DMS79 (cell line): Measurements from ENCODE around the gene PSMD4.

Experiments
- DNase-seq: peaks from one replicate; lab custom pipeline; 2025; lab: John Stamatoyannopoulos, UW

The PSMD4 gene

GRCh38 chr1:151309811-151310323 is 55.3 kb downstream of the PSMD4 start:
- DNase-seq, result no peak

- no peak for DNase-seq
Observed at GRCh38 chr1:151311011-151311410, 56.5 kb downstream of the PSMD4 start.

- no peak for DNase-seq
Observed at GRCh38 chr1:151311589-151312331, 57.2 kb downstream of the PSMD4 start.

GRCh38 chr1:151312411-151312810 is 57.9 kb downstream of the PSMD4 start:
- no peak for DNase-seq

DNA sequence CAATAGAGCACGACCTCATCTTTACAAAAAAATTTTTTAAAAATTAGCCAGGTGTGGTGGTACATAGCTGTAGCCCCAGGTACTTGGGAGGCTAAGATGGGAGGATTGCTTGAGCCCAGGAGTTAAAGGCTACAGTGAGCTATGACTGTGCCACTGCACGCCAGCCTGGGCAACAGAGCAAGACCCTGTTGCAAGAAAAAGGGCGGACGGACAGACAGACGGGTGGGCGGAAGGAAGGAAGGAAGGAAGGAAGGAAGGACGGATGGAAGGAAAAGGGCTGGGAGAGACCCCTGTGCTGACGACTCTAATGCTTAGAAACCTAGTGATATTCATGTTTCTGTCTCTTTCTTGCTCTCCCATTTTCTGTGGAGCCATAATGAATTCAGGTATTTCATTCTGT is 58.3 kb downstream of the PSMD4 start:
- no peak for DNase-seq

DNA sequence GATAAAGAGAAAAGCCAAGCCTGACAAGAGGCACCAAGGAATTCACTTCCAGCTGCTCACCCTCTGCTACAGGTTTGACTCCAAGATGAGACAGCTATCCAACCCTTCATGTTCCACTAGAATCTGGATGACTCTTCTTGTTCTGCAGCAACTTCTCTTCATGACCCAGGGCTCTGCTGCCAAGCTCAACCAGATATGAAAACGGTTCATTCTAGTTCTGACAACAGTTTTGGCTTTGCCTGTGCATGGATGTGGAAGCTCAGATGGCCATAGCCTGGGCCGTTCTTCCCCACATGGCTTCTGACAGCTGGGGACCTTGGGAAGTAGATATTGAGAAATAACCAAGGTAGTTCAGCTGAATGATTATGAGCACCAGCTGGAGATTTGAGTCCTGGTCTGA is 59.0 kb downstream of the PSMD4 start:
- no peak for DNase-seq

DNA sequence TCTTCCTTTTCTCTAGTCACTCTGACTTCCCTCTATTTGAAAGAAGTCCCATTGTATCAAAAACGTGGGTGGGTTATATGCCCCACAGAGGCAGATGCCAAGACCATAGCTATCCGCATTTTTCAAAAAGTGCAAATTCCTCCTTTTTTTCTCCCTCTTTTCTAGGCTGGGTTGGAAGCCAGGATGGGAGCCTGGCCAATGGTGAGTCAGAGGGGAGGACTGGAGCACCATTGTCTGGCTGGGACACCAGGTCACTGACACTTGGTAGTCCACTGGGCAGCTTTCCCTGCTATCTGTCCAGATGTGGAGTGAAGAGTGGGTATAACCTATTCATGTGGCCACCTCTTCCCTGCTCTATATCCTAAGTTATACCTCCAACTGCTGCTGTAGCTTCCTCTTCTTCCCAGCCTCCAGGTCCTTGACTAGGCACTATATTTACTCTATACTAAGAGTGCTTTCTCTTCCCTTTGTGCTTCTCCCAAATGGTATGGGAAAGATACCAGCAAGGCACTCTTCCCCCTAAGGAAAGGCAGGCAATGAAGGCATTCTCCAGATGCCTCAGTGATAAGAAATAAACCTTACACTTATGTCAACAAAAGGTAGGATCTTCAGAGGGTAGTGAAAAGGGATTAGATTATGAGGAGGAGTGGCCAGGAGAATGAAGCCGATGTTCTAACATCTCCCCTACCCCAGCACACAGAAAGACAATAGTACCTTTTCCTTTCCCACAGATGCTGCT is 59.8 kb downstream of the PSMD4 start:
- no peak for DNase-seq

GRCh38 chr1:151315565-151316235 is 61.2 kb downstream of the PSMD4 start:
- DNase-seq, result no peak
